Adrenal gland (tissue), 5 donors: ENCODE data around the gene BCL6B.

Experiments used
- POLR2A ChIP-seq, 2 donors: fragments of 450-650 bp; IDR thresholded peaks; one replicate each; pipeline ENCODE4 v1.6.1; 2017; ENCODE audit warnings: antibody characterized with exemption in 2 of 2, mild to moderate bottlenecking in 2 of 2, moderate library complexity in 1 of 2
- TF ChIP-seq, protein P1 (sequence below), 6 experiments: fragments of 450-650 bp in 4 of 6; fragments of 200-600 bp in 2 of 6; sonication (generic) in 1 of 6; IDR thresholded peaks; 1 replicate in 5 of 6; 2 replicates in 1 of 6; pipeline versions ENCODE4 v1.5.1 to v1.8.0; 2016 to 2021; ENCODE audit warnings: antibody characterized with exemption in 6 of 6, mild to moderate bottlenecking in 2 of 6, moderate library complexity in 1 of 6
- donor health status: DM: no; HTN: no; CAD: no.

DNA sequence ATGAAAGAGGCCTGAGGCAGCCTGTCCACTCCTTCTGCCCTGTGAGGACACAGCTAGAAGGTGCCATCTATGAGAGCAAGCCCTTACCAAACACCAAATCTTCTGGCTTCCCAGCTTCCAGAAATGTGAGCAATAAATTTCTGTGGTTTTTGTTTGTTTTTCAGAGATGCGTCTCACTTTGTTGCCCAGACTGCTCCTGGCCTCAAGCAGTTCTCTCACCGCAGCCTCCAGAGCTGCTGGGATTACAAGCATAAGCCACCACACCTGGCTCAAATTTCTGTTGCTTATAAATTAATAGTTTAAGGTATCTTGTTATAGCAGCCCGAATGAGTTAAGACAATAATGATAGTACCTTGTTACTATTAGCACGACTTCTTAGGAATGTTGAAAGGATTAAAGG is 33.5 kb downstream of the BCL6B start:
- TF ChIP-seq POLR2A (IDR thresholded peaks at IDR 0.05) = no peak
- TF ChIP-seq, protein P1, sequence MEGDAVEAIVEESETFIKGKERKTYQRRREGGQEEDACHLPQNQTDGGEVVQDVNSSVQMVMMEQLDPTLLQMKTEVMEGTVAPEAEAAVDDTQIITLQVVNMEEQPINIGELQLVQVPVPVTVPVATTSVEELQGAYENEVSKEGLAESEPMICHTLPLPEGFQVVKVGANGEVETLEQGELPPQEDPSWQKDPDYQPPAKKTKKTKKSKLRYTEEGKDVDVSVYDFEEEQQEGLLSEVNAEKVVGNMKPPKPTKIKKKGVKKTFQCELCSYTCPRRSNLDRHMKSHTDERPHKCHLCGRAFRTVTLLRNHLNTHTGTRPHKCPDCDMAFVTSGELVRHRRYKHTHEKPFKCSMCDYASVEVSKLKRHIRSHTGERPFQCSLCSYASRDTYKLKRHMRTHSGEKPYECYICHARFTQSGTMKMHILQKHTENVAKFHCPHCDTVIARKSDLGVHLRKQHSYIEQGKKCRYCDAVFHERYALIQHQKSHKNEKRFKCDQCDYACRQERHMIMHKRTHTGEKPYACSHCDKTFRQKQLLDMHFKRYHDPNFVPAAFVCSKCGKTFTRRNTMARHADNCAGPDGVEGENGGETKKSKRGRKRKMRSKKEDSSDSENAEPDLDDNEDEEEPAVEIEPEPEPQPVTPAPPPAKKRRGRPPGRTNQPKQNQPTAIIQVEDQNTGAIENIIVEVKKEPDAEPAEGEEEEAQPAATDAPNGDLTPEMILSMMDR (IDR thresholded peaks at IDR 0.05) = no peak
